Endodermal cell (in vitro differentiated cells): ENCODE data around the gene CCL27. TPM values are rescaled to one million over a fixed set of nuclear protein-coding genes. Genes with fewer than 3 reads are reported as not detected.

Experiments
- DNase-seq: peaks from one replicate; pipeline ENCODE4 v3.0.0-alpha.2; 2017
- H3K27ac ChIP-seq: 2 replicates; pipeline ENCODE4 v1.5.1; 2013; ENCODE audit warnings: mild to moderate bottlenecking, low read depth, low read length, moderate library complexity
- H3K27me3 ChIP-seq: 2 replicates; pipeline ENCODE4 v1.6.1; 2013; ENCODE audit warnings: mild to moderate bottlenecking, low read length, moderate library complexity; ENCODE audit not compliant: insufficient read depth, control insufficient read depth, poor library complexity, severe bottlenecking
- H3K36me3 ChIP-seq: 2 replicates; pipeline ENCODE4 v1.7.0; 2013; ENCODE audit warnings: mild to moderate bottlenecking, low read length, moderate library complexity; ENCODE audit not compliant: control insufficient read depth, insufficient read depth
- H3K4me1 ChIP-seq: one replicate; pipeline ENCODE4 v1.7.0; 2013; ENCODE audit warnings: low read length; ENCODE audit not compliant: control insufficient read depth, insufficient read depth
- H3K4me3 ChIP-seq: 2 replicates; pipeline ENCODE4 v1.5.1; 2013; ENCODE audit warnings: mild to moderate bottlenecking, low read length, moderate library complexity
- H3K9ac ChIP-seq: 2 replicates; pipeline ENCODE4 v1.6.1; 2013; ENCODE audit warnings: mild to moderate bottlenecking, low read length, moderate library complexity; ENCODE audit not compliant: poor library complexity, severe bottlenecking; ENCODE audit errors: extremely low read depth
- H3K9me3 ChIP-seq: 2 replicates; pipeline ENCODE4 v1.6.1; 2013; ENCODE audit warnings: mild to moderate bottlenecking, low read length, moderate library complexity; ENCODE audit not compliant: control insufficient read depth
- H3K27ac Mint-ChIP-seq: 2 replicates; pipeline ENCODE4 v1.8.0; 2020; ENCODE audit warnings: mixed read lengths
- H3K27me3 Mint-ChIP-seq: 2 replicates; pipeline ENCODE4 v1.8.0; 2021; ENCODE audit warnings: mild to moderate bottlenecking, mixed read lengths; ENCODE audit not compliant: insufficient read depth
- H3K36me3 Mint-ChIP-seq: 2 replicates; pipeline ENCODE4 v1.8.0; 2020; ENCODE audit warnings: low read depth, mixed read lengths
- H3K4me1 Mint-ChIP-seq: 2 replicates; pipeline ENCODE4 v1.8.0; 2020; ENCODE audit warnings: mixed read lengths
- H3K4me3 Mint-ChIP-seq: 2 replicates; pipeline ENCODE4 v1.8.0; 2020; ENCODE audit warnings: mild to moderate bottlenecking, moderate library complexity, mixed read lengths
- H3K9me3 Mint-ChIP-seq: 2 replicates; pipeline ENCODE4 v1.8.0; 2020; ENCODE audit warnings: mild to moderate bottlenecking, mixed read lengths
- CTCF ChIP-seq: fragments of 200-600 bp; sonication (generic); conservative IDR thresholded peaks from 2 replicates; pipeline ENCODE4 v1.5.0; 2021; ENCODE audit warnings: antibody characterized with exemption, mild to moderate bottlenecking
- WGBS, 2 experiments: methylation state at CpG; one replicate each; pipeline versions ENCODE4 v1.1.5 to v1.1.7; 2013; ENCODE audit warnings: missing lambda C conversion rate in 2 of 2, mixed read lengths in 1 of 2; ENCODE audit not compliant: insufficient coverage in 1 of 2, insufficient read length in 1 of 2; 5-methylcytosine and 5-hydroxymethylcytosine counted together
- total RNA-seq, 2 donors: library from RNA; stranded (reverse); fragmentation: NEBNext Ultra II Directional in 1 of 2; extraction: Animal tissue kit (Norgen Biotek cat#: 25700) in 1 of 2; gene quantifications; 2 replicates in 1 of 2; 3 replicates in 1 of 2; pipeline ENCODE4 v1.2.1, GENCODE V29; 2021

Gene CCL27
- total RNA-seq, 2 donors from 2014 or later, result not detected

DNA sequence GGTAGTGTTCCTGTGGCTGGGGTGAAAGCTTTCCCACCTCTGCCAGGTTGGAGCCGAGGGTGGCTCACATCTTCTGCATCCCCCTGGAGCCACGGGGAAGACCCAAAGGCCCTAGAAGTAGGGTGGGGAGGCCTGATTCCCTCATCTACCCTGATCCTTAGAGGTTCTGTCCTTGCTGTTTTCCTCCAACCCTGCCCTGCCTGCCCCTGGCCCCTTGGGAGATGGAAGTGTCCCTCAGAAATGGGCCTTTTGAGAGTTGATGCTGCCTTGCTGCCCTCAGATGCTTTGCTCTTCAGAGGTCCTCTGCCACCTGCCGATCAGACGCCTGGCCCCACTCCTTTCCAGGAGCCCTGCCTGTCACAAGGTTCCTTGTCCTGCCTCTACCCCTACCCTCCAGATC, 22.4 kb upstream of the CCL27 start:
- Mint-ChIP-seq H3K27ac (no peak overlapping the region), H3K4me3 (no peak overlapping the region), H3K4me1 (no peaks in the 10 kb centered on the region), H3K27me3 (peaks cover 4% of the 10 kb centered on the region), H3K9me3 (no peaks in the 10 kb centered on the region), H3K36me3 (peaks cover 7% of the 10 kb centered on the region)
- TF ChIP-seq CTCF, result no peak
- H3K36me3 ChIP-seq, result no peaks in the 10 kb centered on the region
- DNase-seq, result no peak
- H3K4me1 ChIP-seq, result no peaks in the 10 kb centered on the region
- H3K9me3 ChIP-seq, result no peaks in the 10 kb centered on the region
- no peak overlapping the region for H3K27ac ChIP-seq
- no peak overlapping the region for H3K4me3 ChIP-seq
- H3K9ac ChIP-seq, result no peak overlapping the region
- no peaks in the 10 kb centered on the region for H3K27me3 ChIP-seq
- WGBS, 2 experiments, result 94 to 96% methylated on average over 2 to 4 of the region's 4 CpGs

DNA sequence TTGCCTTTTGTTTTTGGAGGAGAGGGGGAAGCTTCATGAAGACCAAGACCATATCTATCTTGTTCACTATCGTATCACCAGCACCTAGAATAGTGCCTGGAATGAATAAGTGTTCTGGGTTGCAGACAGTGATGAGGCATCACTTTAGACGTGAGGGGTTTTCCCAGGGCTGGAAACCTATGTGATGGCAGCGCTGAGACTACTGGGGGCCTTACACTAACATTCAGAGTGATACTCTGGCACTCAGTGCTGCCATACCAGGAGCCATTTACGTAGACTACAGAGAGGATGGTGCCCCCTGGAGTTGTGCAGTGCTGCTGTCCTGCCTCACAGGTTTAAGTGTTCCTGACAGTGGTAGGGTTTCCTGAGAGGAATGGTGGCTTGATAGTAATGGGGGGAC, 21.7 kb upstream of the CCL27 start:
- H3K27ac ChIP-seq, result no peak overlapping the region
- H3K4me1 Mint-ChIP-seq, result no peaks in the 10 kb centered on the region
- no peak for TF ChIP-seq CTCF
- no peaks in the 10 kb centered on the region for H3K9me3 Mint-ChIP-seq
- no peaks in the 10 kb centered on the region for H3K4me1 ChIP-seq
- H3K27ac Mint-ChIP-seq, result no peak overlapping the region
- no peak overlapping the region for H3K9ac ChIP-seq
- peaks cover 4% of the 10 kb centered on the region for H3K27me3 Mint-ChIP-seq
- H3K4me3 ChIP-seq, result no peak overlapping the region
- H3K9me3 ChIP-seq, result no peaks in the 10 kb centered on the region
- no peak overlapping the region for H3K4me3 Mint-ChIP-seq
- no peaks in the 10 kb centered on the region for H3K27me3 ChIP-seq
- H3K36me3 ChIP-seq, result no peaks in the 10 kb centered on the region
- DNase-seq, result no peak
- 86 to 100% methylated on average over 3 to 4 of the region's 4 CpGs for WGBS, 2 experiments
- peaks cover 8% of the 10 kb centered on the region for H3K36me3 Mint-ChIP-seq

DNA sequence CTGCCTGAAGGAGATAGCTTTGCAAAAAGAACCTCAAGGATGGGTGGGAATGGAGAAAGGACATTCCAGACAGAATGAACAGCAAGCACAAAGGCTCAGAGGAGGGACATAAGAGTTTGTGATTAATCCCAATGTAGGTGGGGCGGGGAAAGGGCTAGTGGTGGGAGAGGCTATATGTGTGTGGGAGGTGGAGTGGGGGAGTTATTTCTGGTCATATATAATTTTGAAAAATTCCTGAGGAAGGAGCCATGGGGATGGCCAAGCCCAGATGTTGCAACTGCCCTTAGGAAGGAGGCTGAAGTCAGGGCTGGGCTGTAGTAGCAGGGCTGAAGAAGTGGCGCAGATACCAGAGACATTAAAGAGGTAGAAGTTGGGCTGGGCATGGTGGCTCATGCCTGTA, 13.4 kb upstream of the CCL27 start:
- H3K27ac Mint-ChIP-seq, result no peak overlapping the region
- H3K4me1 ChIP-seq, result no peaks in the 10 kb centered on the region
- no peaks in the 10 kb centered on the region for H3K9me3 Mint-ChIP-seq
- 94 to 100% methylated on average over 1 to 2 of the region's 2 CpGs for WGBS, 2 experiments
- H3K4me1 Mint-ChIP-seq, result peaks cover 8% of the 10 kb centered on the region
- H3K36me3 ChIP-seq, result no peaks in the 10 kb centered on the region
- no peak overlapping the region for H3K9ac ChIP-seq
- H3K4me3 Mint-ChIP-seq, result no peak overlapping the region
- H3K36me3 Mint-ChIP-seq, result peaks cover 11% of the 10 kb centered on the region
- H3K27ac ChIP-seq, result no peak overlapping the region
- H3K27me3 Mint-ChIP-seq, result peaks cover 5% of the 10 kb centered on the region
- no peaks in the 10 kb centered on the region for H3K27me3 ChIP-seq
- H3K4me3 ChIP-seq, result no peak overlapping the region
- TF ChIP-seq CTCF, result no peak
- no peak for DNase-seq
- H3K9me3 ChIP-seq, result no peaks in the 10 kb centered on the region
